BJ (cell line): ENCODE data around the gene DLG2. TPM values are rescaled to one million over a fixed set of nuclear protein-coding genes. Genes with fewer than 3 reads are reported as not detected.

ENCODE experiments used
- CTCF ChIA-PET: fragments of 350-600 bp; formaldehyde crosslinking; extraction: SDS; loops from one replicate; lab custom pipeline; 2021; ENCODE audit warnings: antibody characterized with exemption, inconsistent platforms; lab: Yijun Ruan, JAX
- POLR2A ChIA-PET: fragments of 300-600 bp; sonication (Branson Sonifier 250); formaldehyde crosslinking; extraction: SDS; loops from one replicate; lab custom pipeline; 2021; ENCODE audit warnings: antibody characterized with exemption; lab: Charles Lee
- DNase-seq: peaks from one replicate; pipeline ENCODE4 v3.0.0-alpha.2; 2011; ENCODE audit warnings: low read depth
- H3K27me3 ChIP-seq: 2 replicates; pipeline ENCODE4 v1.6.0; 2011; ENCODE audit warnings: low read length; ENCODE audit not compliant: control insufficient read depth, insufficient read depth
- H3K36me3 ChIP-seq: 2 replicates; pipeline ENCODE4 v1.5.1; 2011; ENCODE audit warnings: low read length; ENCODE audit not compliant: control insufficient read depth, insufficient read depth
- H3K4me3 ChIP-seq: 2 replicates; pipeline ENCODE4 v1.5.1; 2011; ENCODE audit warnings: low read depth, mild to moderate bottlenecking, control low read depth, low read length
- polyA plus RNA-seq: library from polyadenylated mRNA; depleted of rRNA; stranded (reverse); fragments of >200 nt; gene quantifications from 2 replicates; pipeline ENCODE4 v1.2.3, GENCODE V29; 2011
- TF ChIP-seq, protein P1 (sequence below): IDR thresholded peaks from 2 replicates; pipeline ENCODE4 v1.5.1; 2011; ENCODE audit warnings: low read depth, mild to moderate bottlenecking, control low read depth, inconsistent platforms, low read length, moderate library complexity; ENCODE audit not compliant: insufficient read depth

The DLG2 gene
- polyA plus RNA-seq, 1 experiment: 0.28 TPM

DNA sequence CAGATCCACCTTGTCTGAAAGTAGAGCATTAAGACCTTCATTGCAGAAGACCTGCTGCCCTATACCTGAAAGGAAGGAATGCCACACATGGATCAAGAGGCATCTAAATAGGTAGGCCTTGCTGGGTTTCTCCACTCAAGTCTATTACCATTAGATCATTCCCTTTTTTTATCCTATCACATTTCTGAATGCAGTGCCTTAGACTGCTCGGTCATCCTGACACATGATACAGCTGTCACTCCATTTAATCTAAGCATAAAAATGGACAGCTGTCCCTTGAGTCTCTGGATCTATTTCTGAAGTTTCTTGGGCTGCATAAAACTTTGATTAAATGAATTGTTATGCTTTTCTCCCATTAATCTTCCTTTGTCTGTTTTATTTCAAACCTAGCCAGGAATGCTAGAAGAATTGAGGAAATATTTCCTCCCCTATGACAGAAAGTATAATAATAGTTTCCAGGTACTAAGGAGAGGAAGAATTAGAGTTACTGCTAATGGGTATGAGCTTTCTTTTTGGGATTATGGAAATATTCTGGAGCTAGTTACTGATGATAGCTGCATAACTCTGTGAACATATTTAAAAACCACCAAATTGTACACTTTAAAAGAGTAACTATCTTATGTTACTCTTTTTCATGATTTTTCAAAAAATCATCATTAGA, 88.0 kb downstream of the DLG2 start:
- Histone ChIP-seq H3K4me3 (no peak overlapping the region), H3K27me3 (no peaks in the 10 kb centered on the region), H3K36me3 (no peaks in the 10 kb centered on the region)
- no peak for DNase-seq
- TF ChIP-seq, protein P1, sequence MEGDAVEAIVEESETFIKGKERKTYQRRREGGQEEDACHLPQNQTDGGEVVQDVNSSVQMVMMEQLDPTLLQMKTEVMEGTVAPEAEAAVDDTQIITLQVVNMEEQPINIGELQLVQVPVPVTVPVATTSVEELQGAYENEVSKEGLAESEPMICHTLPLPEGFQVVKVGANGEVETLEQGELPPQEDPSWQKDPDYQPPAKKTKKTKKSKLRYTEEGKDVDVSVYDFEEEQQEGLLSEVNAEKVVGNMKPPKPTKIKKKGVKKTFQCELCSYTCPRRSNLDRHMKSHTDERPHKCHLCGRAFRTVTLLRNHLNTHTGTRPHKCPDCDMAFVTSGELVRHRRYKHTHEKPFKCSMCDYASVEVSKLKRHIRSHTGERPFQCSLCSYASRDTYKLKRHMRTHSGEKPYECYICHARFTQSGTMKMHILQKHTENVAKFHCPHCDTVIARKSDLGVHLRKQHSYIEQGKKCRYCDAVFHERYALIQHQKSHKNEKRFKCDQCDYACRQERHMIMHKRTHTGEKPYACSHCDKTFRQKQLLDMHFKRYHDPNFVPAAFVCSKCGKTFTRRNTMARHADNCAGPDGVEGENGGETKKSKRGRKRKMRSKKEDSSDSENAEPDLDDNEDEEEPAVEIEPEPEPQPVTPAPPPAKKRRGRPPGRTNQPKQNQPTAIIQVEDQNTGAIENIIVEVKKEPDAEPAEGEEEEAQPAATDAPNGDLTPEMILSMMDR: no peak
- POLR2A ChIA-PET: no interaction called here
- CTCF ChIA-PET: no interaction called here

DNA sequence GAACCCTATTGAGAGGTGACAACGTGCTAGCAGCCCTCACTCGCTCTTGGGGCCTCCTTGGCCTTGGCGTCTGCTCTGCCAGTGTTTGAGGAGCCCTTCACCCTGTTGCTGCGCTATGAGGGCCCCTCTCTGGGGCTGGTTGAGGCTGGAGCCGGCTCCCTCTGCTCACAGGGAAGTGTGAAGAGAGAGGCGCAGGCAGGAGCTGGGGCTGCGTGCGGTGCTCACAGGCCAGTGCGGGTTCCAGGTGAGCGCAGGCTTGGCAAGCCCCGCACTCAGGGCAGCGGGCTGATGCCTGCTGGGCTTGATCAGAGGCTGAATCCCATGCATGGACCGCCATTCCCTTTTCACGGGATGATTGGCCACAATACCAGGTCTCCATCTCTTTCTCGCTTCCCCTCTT, 90.7 kb downstream of the DLG2 start:
- CTCF ChIA-PET: no interaction called here
- TF ChIP-seq, protein P1: no peak
- POLR2A ChIA-PET: no interaction called here
- no peak for DNase-seq
- Histone ChIP-seq H3K27me3 (no peaks in the 10 kb centered on the region), H3K4me3 (no peak overlapping the region), H3K36me3 (no peaks in the 10 kb centered on the region)

DNA sequence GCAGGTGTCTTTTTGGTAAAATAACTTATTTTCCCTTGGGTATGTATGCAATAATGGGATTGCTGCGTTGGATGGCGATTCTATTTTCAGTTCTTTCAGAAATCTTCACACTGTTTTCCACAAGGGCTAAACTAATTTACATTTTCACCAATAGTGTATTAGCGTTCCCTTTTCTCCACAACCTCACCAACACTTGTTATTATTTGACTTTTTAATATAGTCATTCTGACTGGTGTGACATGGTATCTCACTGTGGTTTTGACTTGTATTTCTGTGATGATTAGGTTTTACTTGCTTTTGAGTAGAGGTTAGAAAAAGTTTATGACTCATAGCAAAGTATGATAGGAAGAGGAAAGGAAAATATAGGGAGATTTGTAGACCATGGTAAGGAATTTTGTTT, 92.3 kb downstream of the DLG2 start:
- Histone ChIP-seq H3K4me3 (no peak overlapping the region), H3K27me3 (no peaks in the 10 kb centered on the region), H3K36me3 (no peaks in the 10 kb centered on the region)
- ChIA-PET POLR2A (no interaction called here), CTCF (no interaction called here)
- TF ChIP-seq, protein P1: no peak
- DNase-seq: no peak

DNA sequence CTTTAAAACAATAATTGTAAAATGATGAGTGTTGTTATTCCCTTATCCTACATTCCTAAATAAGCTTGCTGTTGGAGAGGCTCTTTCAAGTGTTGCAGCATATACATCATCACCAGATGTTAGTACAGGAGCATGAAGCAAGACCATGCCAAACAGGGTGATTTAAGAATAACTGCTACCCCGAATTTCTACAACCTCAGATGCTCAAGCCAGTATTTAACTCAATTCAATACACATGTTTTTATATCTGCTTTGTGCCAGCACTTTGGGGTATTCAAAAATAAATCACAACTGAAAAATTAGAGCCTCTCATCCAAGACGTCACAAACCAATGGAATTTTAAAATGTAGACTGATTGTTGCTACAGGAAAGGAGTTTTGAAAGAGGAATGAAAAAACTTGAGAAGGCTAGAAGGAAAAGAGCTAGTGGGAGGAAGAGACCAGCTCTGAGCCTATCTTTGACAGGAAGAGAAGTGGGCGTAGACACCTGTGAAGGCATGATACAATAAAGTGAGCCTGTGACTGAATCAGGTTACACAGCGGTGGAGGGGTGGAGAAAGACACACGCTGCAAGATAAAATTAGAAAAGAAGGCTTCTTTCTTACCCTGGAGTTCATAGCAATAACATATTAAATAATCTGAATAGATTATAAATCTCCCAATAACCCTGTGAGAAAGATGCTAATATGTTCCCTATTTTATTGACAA, 95.8 kb downstream of the DLG2 start:
- no peak overlapping the region for H3K4me3 ChIP-seq
- TF ChIP-seq, protein P1: no peak
- no peaks in the 10 kb centered on the region for H3K36me3 ChIP-seq
- POLR2A ChIA-PET: no interaction called here
- no peak for DNase-seq
- H3K27me3 ChIP-seq: no peaks in the 10 kb centered on the region
- CTCF ChIA-PET: interaction anchor here (1.1 kb wide), 1 partner anchor 23 kb away, joined by 3 read pairs; no protein-coding TSS in a partner anchor

DNA sequence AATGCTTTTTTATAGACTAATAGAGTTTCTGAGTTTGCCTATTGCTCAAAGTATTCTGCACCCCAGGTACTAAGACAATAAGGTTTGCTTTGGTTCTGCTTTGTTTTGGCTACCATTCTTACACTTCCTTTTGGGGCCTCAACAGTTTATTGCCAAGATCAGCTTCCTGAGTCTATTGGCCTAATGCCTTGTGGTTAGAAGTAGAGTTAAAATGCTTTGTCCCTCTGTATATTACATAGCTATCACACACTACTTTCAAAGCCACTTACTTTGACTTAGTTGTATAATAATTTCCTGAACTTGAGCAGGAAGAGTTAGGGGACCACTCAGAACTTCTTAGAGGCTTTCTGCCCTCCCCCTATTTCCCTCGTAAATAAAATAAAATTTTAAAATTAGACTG, 96.5 kb downstream of the DLG2 start:
- POLR2A ChIA-PET: no interaction called here
- Histone ChIP-seq H3K27me3 (no peaks in the 10 kb centered on the region), H3K36me3 (no peaks in the 10 kb centered on the region), H3K4me3 (no peak overlapping the region)
- CTCF ChIA-PET: interaction anchor here (1.1 kb wide), 1 partner anchor 22 kb away, joined by 3 read pairs; no protein-coding TSS in a partner anchor
- DNase-seq: no peak
- TF ChIP-seq, protein P1: no peak
